Immature natural killer cell (primary cell): ENCODE results near the gene STAC3. TPM values are rescaled to one million over a fixed set of nuclear protein-coding genes. Genes with fewer than 3 reads are reported as not detected.
"Not testable (repeated sequence)": the region's sequence is repeated elsewhere in the genome, so short reads cannot be mapped to it uniquely, and the experiment has no call there.

Experiments used
- DNase-seq, 3 donors: peaks; one replicate each; pipeline ENCODE4 v3.0.0; 2022; ENCODE audit warnings: mixed read lengths in 1 of 3
- H3K27ac Mint-ChIP-seq, 6 donors: one replicate each; pipeline ENCODE4 v1.8.0; 2020; ENCODE audit warnings: mixed read lengths in 6 of 6, mild to moderate bottlenecking in 5 of 6, inconsistent platforms in 4 of 6, moderate library complexity in 3 of 6
- H3K27me3 Mint-ChIP-seq, 3 donors: one replicate each; pipeline ENCODE4 v1.8.0; 2020 to 2021; ENCODE audit warnings: low read depth in 3 of 3, mild to moderate bottlenecking in 3 of 3, mixed read lengths in 3 of 3, moderate library complexity in 3 of 3, inconsistent platforms in 1 of 3
- H3K36me3 Mint-ChIP-seq, 3 donors: one replicate each; pipeline ENCODE4 v1.8.0; 2020; ENCODE audit warnings: mixed read lengths in 3 of 3, inconsistent platforms in 2 of 3, mild to moderate bottlenecking in 2 of 3
- H3K4me1 Mint-ChIP-seq, 2 donors: one replicate each; pipeline ENCODE4 v1.8.0; 2020; ENCODE audit warnings: inconsistent platforms in 2 of 2, mild to moderate bottlenecking in 2 of 2, mixed read lengths in 2 of 2, moderate library complexity in 1 of 2
- H3K4me3 Mint-ChIP-seq, 5 donors: one replicate each; pipeline ENCODE4 v1.8.0; 2020; ENCODE audit warnings: mild to moderate bottlenecking in 5 of 5, mixed read lengths in 5 of 5, inconsistent platforms in 3 of 5, moderate library complexity in 3 of 5
- H3K9me3 Mint-ChIP-seq, 6 donors: one replicate each; pipeline ENCODE4 v1.8.0; 2020; ENCODE audit warnings: mild to moderate bottlenecking in 6 of 6, mixed read lengths in 6 of 6, inconsistent platforms in 4 of 6, moderate library complexity in 3 of 6
- polyA plus RNA-seq, 3 donors: library from polyadenylated mRNA; unstranded; fragments of 300-500 nt; fragmentation: Illumina TruSeq; gene quantifications; one replicate each; pipeline ENCODE4 v1.2.3, GENCODE V29; 2021

The STAC3 gene
- polyA plus RNA-seq = not detected

- no peak for DNase-seq
- H3K9me3 Mint-ChIP-seq = no peaks in the 10 kb centered on the region
- H3K4me3 Mint-ChIP-seq = no peak within 1 kb of the TSS
- H3K4me1 Mint-ChIP-seq = no peaks in the 10 kb centered on the region
- peaks cover 8 to 12% (median 11%) of the 10 kb centered on the region in 3 donors for H3K36me3 Mint-ChIP-seq
- H3K27ac Mint-ChIP-seq = peak within 1 kb of the TSS in 1 of 6 donors; percentile 11
- H3K27me3 Mint-ChIP-seq = peaks cover 0 to 3% (median 2%) of the 10 kb centered on the region in 3 donors
Observed at GRCh38 chr12:57250956-57251355, at the start of gene STAC3. Gene STAC3 (minus strand): TSS chr12:57251187. CDS start chr12:57249636, 1,551 bp downstream.

GRCh38 chr12:57299514-57300016 lies 48.6 kb upstream of the STAC3 start:
- no peak for DNase-seq
- Mint-ChIP-seq H3K36me3 (peaks cover 41 to 59% (median 47%) of the 10 kb centered on the region in 3 donors), H3K4me1 (no peaks in the 10 kb centered on the region), H3K27ac (no peak overlapping the region), H3K9me3 (no peaks in the 10 kb centered on the region), H3K27me3 (no peaks in the 10 kb centered on the region), H3K4me3 (no peak overlapping the region)

- Mint-ChIP-seq H3K27ac (no peak overlapping the region), H3K36me3 (peaks cover 44 to 70% (median 49%) of the 10 kb centered on the region in 3 donors), H3K27me3 (no peaks in the 10 kb centered on the region), H3K4me3 (no peak overlapping the region), H3K9me3 (no peaks in the 10 kb centered on the region), H3K4me1 (no peaks in the 10 kb centered on the region)
- no peak for DNase-seq
Observed at GRCh38 chr12:57296291-57296690, 45.3 kb upstream of the STAC3 start.

- H3K4me1 Mint-ChIP-seq = peaks cover 6 to 12% of the 10 kb centered on the region in 2 donors
- H3K9me3 Mint-ChIP-seq, H3K4me3 Mint-ChIP-seq, DNase-seq, H3K27ac Mint-ChIP-seq, H3K27me3 Mint-ChIP-seq: not testable (repeated sequence)
- H3K36me3 Mint-ChIP-seq = peaks cover 21 to 60% (median 26%) of the 10 kb centered on the region in 3 donors
Observed at GRCh38 chr12:57282073-57282472, 31.1 kb upstream of the STAC3 start.

- Mint-ChIP-seq H3K4me1 (peaks cover 7 to 12% of the 10 kb centered on the region in 2 donors), H3K9me3 (no peaks in the 10 kb centered on the region), H3K27ac (peak overlapping the region in 5 of 6 donors; percentile 32 to 81 (median 76)), H3K4me3 (no peak overlapping the region), H3K36me3 (peaks cover 24 to 57% (median 29%) of the 10 kb centered on the region in 3 donors), H3K27me3 (peaks cover 0 to 2% (median 2%) of the 10 kb centered on the region in 3 donors)
- DNase-seq = peak in 2 of 3 donors; percentile 3 to 6
Observed at GRCh38 chr12:57280211-57281062, 29.4 kb upstream of the STAC3 start.

- DNase-seq = no peak
- peaks cover 26 to 62% (median 34%) of the 10 kb centered on the region in 3 donors for H3K36me3 Mint-ChIP-seq
- H3K4me3 Mint-ChIP-seq = no peak overlapping the region
- H3K4me1 Mint-ChIP-seq = peaks cover 7 to 12% of the 10 kb centered on the region in 2 donors
- peak overlapping the region in 2 of 6 donors; percentile 3 to 21 for H3K27ac Mint-ChIP-seq
- no peaks in the 10 kb centered on the region for H3K9me3 Mint-ChIP-seq
- H3K27me3 Mint-ChIP-seq = peaks cover 2% of the 10 kb centered on the region in 3 donors
Observed at GRCh38 chr12:57278465-57279381, 27.7 kb upstream of the STAC3 start.

GRCh38 chr12:57276935-57277563 lies 26.1 kb upstream of the STAC3 start:
- peaks cover 7 to 12% of the 10 kb centered on the region in 2 donors for H3K4me1 Mint-ChIP-seq
- DNase-seq = no peak
- H3K27me3 Mint-ChIP-seq = peaks cover 0 to 7% (median 2%) of the 10 kb centered on the region in 3 donors
- H3K36me3 Mint-ChIP-seq = peaks cover 26 to 59% (median 41%) of the 10 kb centered on the region in 3 donors
- no peak overlapping the region for H3K27ac Mint-ChIP-seq
- H3K4me3 Mint-ChIP-seq = no peak overlapping the region
- no peaks in the 10 kb centered on the region for H3K9me3 Mint-ChIP-seq

GRCh38 chr12:57276233-57276632 lies 25.2 kb upstream of the STAC3 start:
- not testable (repeated sequence) for H3K27ac Mint-ChIP-seq, H3K27me3 Mint-ChIP-seq, DNase-seq, H3K9me3 Mint-ChIP-seq, H3K4me3 Mint-ChIP-seq
- peaks cover 30 to 58% (median 41%) of the 10 kb centered on the region in 3 donors for H3K36me3 Mint-ChIP-seq
- H3K4me1 Mint-ChIP-seq = peaks cover 7 to 12% of the 10 kb centered on the region in 2 donors

- Mint-ChIP-seq H3K9me3 (no peaks in the 10 kb centered on the region), H3K36me3 (peaks cover 28 to 56% (median 37%) of the 10 kb centered on the region in 3 donors), H3K4me1 (peaks cover 0 to 1% of the 10 kb centered on the region in 2 donors), H3K4me3 (no peak overlapping the region), H3K27ac (no peak overlapping the region), H3K27me3 (peaks cover 0 to 7% (median 4%) of the 10 kb centered on the region in 3 donors)
- DNase-seq = no peak
Observed at GRCh38 chr12:57273516-57273915, 22.5 kb upstream of the STAC3 start.

GRCh38 chr12:57272337-57273151 lies 21.6 kb upstream of the STAC3 start:
- Mint-ChIP-seq H3K4me3 (no peak overlapping the region), H3K4me1 (peaks cover 0 to 1% of the 10 kb centered on the region in 2 donors), H3K9me3 (no peaks in the 10 kb centered on the region), H3K36me3 (peaks cover 23 to 57% (median 33%) of the 10 kb centered on the region in 3 donors), H3K27me3 (peaks cover 0 to 7% (median 4%) of the 10 kb centered on the region in 3 donors), H3K27ac (no peak overlapping the region)
- no peak for DNase-seq

GRCh38 chr12:57270966-57271470 lies 20.0 kb upstream of the STAC3 start:
- no peaks in the 10 kb centered on the region for H3K9me3 Mint-ChIP-seq
- H3K27me3 Mint-ChIP-seq = peaks cover 0 to 7% (median 4%) of the 10 kb centered on the region in 3 donors
- no peak overlapping the region for H3K4me3 Mint-ChIP-seq
- H3K36me3 Mint-ChIP-seq = peaks cover 23 to 60% (median 37%) of the 10 kb centered on the region in 3 donors
- DNase-seq = no peak
- H3K27ac Mint-ChIP-seq = peak overlapping the region in 1 of 6 donors; percentile 74
- H3K4me1 Mint-ChIP-seq = peaks cover 0 to 1% of the 10 kb centered on the region in 2 donors

GRCh38 chr12:57268264-57268663 lies 17.3 kb upstream of the STAC3 start:
- Mint-ChIP-seq H3K36me3 (peaks cover 18 to 46% (median 33%) of the 10 kb centered on the region in 3 donors), H3K27ac (no peak overlapping the region), H3K27me3 (peaks cover 0 to 4% (median 1%) of the 10 kb centered on the region in 3 donors), H3K4me1 (peaks cover 2 to 7% of the 10 kb centered on the region in 2 donors), H3K4me3 (no peak overlapping the region), H3K9me3 (no peaks in the 10 kb centered on the region)
- no peak for DNase-seq
